ENCODE data around the gene PRICKLE1. TPM values are rescaled to one million over a fixed set of nuclear protein-coding genes. Genes with fewer than 3 reads are reported as not detected.

Gene PRICKLE1
- total and polyA plus RNA-seq, 2 experiments from 2014 or later = 16.5 to 25.9 TPM

GRCh38 chr12:42496886-42497285, 92.7 kb downstream of the PRICKLE1 start:
- no peak overlapping the region for H3K4me3 ChIP-seq
- no peaks in the 10 kb centered on the region for H3K27me3 ChIP-seq
- no peaks in the 10 kb centered on the region for H3K9me3 ChIP-seq (ENCODE audit: low read depth)
- no peak overlapping the region for H2AFZ ChIP-seq
- WGBS (ENCODE audit: low lambda C conversion rate, missing lambda C conversion rate) = 98% methylated on average over 4 of the region's 4 CpGs
- TF ChIP-seq EZH2phosphoT487 (IDR thresholded peaks at IDR 0.05; ENCODE audit: low read depth, severe bottlenecking, unreplicated experiment) (no peak), EZH2 (IDR thresholded peaks at IDR 0.05; ENCODE audit: borderline replicate concordance) (no peak)
- TF ChIP-seq, protein P1, sequence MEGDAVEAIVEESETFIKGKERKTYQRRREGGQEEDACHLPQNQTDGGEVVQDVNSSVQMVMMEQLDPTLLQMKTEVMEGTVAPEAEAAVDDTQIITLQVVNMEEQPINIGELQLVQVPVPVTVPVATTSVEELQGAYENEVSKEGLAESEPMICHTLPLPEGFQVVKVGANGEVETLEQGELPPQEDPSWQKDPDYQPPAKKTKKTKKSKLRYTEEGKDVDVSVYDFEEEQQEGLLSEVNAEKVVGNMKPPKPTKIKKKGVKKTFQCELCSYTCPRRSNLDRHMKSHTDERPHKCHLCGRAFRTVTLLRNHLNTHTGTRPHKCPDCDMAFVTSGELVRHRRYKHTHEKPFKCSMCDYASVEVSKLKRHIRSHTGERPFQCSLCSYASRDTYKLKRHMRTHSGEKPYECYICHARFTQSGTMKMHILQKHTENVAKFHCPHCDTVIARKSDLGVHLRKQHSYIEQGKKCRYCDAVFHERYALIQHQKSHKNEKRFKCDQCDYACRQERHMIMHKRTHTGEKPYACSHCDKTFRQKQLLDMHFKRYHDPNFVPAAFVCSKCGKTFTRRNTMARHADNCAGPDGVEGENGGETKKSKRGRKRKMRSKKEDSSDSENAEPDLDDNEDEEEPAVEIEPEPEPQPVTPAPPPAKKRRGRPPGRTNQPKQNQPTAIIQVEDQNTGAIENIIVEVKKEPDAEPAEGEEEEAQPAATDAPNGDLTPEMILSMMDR (IDR thresholded peaks at IDR 0.05; ENCODE audit: poor library complexity) = no peak
- no peak overlapping the region for H3K4me2 ChIP-seq
- H3K79me2 ChIP-seq = peaks cover 73% of the 10 kb centered on the region
- H3K36me3 ChIP-seq (replicated peaks; ENCODE audit: insufficient read depth, low read depth) = no peaks in the 10 kb centered on the region
- peaks cover 14% of the 10 kb centered on the region for H4K20me1 ChIP-seq (ENCODE audit: insufficient read depth, poor library complexity, severe bottlenecking)
- DNase-seq (ENCODE audit: low spot score) = no peak
- H3K4me1 ChIP-seq (ENCODE audit: insufficient read depth) = no peaks in the 10 kb centered on the region
- H3K27ac ChIP-seq = no peak overlapping the region
- H3K9me2 ChIP-seq (replicated peaks; ENCODE audit: insufficient read depth) = no peaks in the 10 kb centered on the region

DNA sequence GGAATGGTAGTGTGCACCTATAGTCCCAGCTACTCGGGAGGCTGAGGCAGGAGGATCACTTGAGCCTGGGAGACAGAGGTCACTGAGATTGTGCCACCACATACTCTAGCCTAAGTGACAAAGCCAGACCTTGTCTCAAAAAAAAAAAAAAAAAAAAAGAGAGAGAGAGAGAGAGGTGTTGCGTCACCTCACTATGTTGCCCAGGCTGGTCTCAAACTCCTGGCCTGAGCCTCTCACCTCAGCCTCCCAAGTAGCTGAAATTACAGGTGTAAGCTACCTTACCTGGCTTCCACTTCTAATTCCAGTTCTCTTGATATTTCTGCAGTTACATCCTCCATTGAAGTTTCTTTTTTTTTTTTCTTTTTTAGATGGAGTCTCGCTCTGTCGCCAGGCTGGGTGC, 94.3 kb downstream of the PRICKLE1 start:
- no peaks in the 10 kb centered on the region for H3K9me2 ChIP-seq (replicated peaks; ENCODE audit: insufficient read depth)
- no peaks in the 10 kb centered on the region for H3K4me1 ChIP-seq (ENCODE audit: insufficient read depth)
- 100% methylated on average over 4 of the region's 4 CpGs for WGBS (ENCODE audit: low lambda C conversion rate, missing lambda C conversion rate)
- no peak for TF ChIP-seq EZH2 (IDR thresholded peaks at IDR 0.05; ENCODE audit: borderline replicate concordance)
- TF ChIP-seq EZH2phosphoT487 (IDR thresholded peaks at IDR 0.05; ENCODE audit: low read depth, severe bottlenecking, unreplicated experiment) = no peak
- TF ChIP-seq, protein P1 (IDR thresholded peaks at IDR 0.05; ENCODE audit: poor library complexity) = no peak
- H4K20me1 ChIP-seq (ENCODE audit: insufficient read depth, poor library complexity, severe bottlenecking) = peaks cover 7% of the 10 kb centered on the region
- H3K27ac ChIP-seq = no peak overlapping the region
- H3K36me3 ChIP-seq (replicated peaks; ENCODE audit: insufficient read depth, low read depth) = no peaks in the 10 kb centered on the region
- H3K27me3 ChIP-seq = no peaks in the 10 kb centered on the region
- no peak for DNase-seq (ENCODE audit: low spot score)
- peaks cover 72% of the 10 kb centered on the region for H3K79me2 ChIP-seq
- no peak overlapping the region for H2AFZ ChIP-seq
- no peak overlapping the region for H3K4me3 ChIP-seq
- no peak overlapping the region for H3K4me2 ChIP-seq
- H3K9me3 ChIP-seq (ENCODE audit: low read depth) = no peaks in the 10 kb centered on the region

GRCh38 chr12:42492267-42492666, 97.3 kb downstream of the PRICKLE1 start:
- Histone ChIP-seq H3K79me2 (peaks cover 73% of the 10 kb centered on the region), H3K9me3 (ENCODE audit: low read depth) (no peaks in the 10 kb centered on the region), H3K27ac (no peak overlapping the region), H3K4me1 (ENCODE audit: insufficient read depth) (no peaks in the 10 kb centered on the region), H4K20me1 (ENCODE audit: insufficient read depth, poor library complexity, severe bottlenecking) (peaks cover 4% of the 10 kb centered on the region), H2AFZ (no peak overlapping the region), H3K27me3 (no peaks in the 10 kb centered on the region), H3K4me2 (no peak overlapping the region), H3K36me3 (replicated peaks; ENCODE audit: insufficient read depth, low read depth) (no peaks in the 10 kb centered on the region), H3K4me3 (no peak overlapping the region), H3K9me2 (replicated peaks; ENCODE audit: insufficient read depth) (no peaks in the 10 kb centered on the region)
- WGBS (ENCODE audit: low lambda C conversion rate, missing lambda C conversion rate) = 50% methylated on average over 1 of the region's 1 CpG
- no peak for DNase-seq (ENCODE audit: low spot score)
- TF ChIP-seq EZH2phosphoT487 (IDR thresholded peaks at IDR 0.05; ENCODE audit: low read depth, severe bottlenecking, unreplicated experiment) = no peak
- TF ChIP-seq, protein P1 (IDR thresholded peaks at IDR 0.05; ENCODE audit: poor library complexity) = no peak
- no peak for TF ChIP-seq EZH2 (IDR thresholded peaks at IDR 0.05; ENCODE audit: borderline replicate concordance)

Measured in hepatocyte (in vitro differentiated cells).